ENCODE data around the gene MDM2.

Gene MDM2

GRCh38 chr12:68883151-68883550 lies 75.2 kb downstream of the MDM2 start:
- H3K27ac ChIP-seq: no peak overlapping the region
- 0 out of 22 replicates have a peak overlapping the region, but pooled peaks of 1 of the 11 experiments have one; percentile 5 for H3K9ac ChIP-seq
- peaks cover 0 to 43% (median 0%) of the 10 kb centered on the region in 11 experiments; a peak in 3 of 22 replicates for H4K20me1 ChIP-seq
- no peaks in the 10 kb centered on the region for H3K27me3 ChIP-seq
- peaks cover 8 to 51% (median 33%) of the 10 kb centered on the region in 10 experiments; a peak in 17 of 20 replicates for H3K4me1 ChIP-seq
- peak overlapping the region in 7 of 11 experiments; percentile 28 to 70 (median 56); a peak in 13 of 22 replicates for H3K4me2 ChIP-seq
- peaks cover 0 to 72% (median 0%) of the 10 kb centered on the region in 11 experiments; a peak in 5 of 22 replicates for H3K36me3 ChIP-seq
- H3K4me3 ChIP-seq: no peak overlapping the region
- TF ChIP-seq Cebpa-rat (IDR thresholded peaks at IDR 0.05): no peak
- peaks cover 9 to 24% (median 15%) of the 10 kb centered on the region in 11 experiments for H3K9me3 ChIP-seq (replicated peaks in 1 of 11)

DNA sequence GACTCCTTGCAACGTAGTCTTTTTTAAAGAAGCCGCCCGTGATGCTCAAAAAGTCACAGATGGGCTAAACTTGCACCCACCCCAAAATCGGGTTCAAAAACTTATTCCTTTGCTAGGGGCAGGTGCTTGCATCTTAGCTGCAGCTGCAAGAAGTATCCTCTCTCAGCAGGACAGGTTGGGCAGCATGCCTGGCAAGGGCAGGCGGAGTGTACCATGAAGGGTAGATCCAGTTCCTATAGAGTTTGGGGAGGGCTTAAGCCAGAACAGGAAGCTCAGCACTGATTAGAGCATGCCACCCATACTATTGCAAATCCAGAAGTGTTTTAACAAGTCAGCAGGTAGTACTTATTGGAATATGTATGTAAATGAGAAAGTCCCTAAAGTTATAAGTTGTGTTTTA lies 76.3 kb downstream of the MDM2 start:
- Histone ChIP-seq H3K4me2 (peak overlapping the region in 1 of 11 experiments; percentile 67; a peak in 2 of 22 replicates), H3K27ac (no peak overlapping the region), H3K9ac (no peak overlapping the region), H3K9me3 (replicated peaks in 1 of 11) (peaks cover 0 to 13% (median 4%) of the 10 kb centered on the region in 11 experiments; a peak in 12 of 22 replicates), H3K4me1 (peaks cover 8 to 51% (median 33%) of the 10 kb centered on the region in 10 experiments; a peak in 17 of 20 replicates), H4K20me1 (peaks cover 0 to 53% (median 0%) of the 10 kb centered on the region in 11 experiments; a peak in 3 of 22 replicates), H3K27me3 (no peaks in the 10 kb centered on the region), H3K36me3 (peaks cover 0 to 61% (median 0%) of the 10 kb centered on the region in 11 experiments; a peak in 4 of 22 replicates), H3K4me3 (no peak overlapping the region)
- TF ChIP-seq Cebpa-rat (IDR thresholded peaks at IDR 0.05): no peak

- Histone ChIP-seq H3K36me3 (peaks cover 0 to 50% (median 0%) of the 10 kb centered on the region in 11 experiments; a peak in 4 of 22 replicates), H3K9me3 (replicated peaks in 1 of 11) (peaks cover 0 to 8% (median 3%) of the 10 kb centered on the region in 11 experiments; a peak in 5 of 22 replicates), H4K20me1 (peaks cover 0 to 57% (median 0%) of the 10 kb centered on the region in 11 experiments; a peak in 3 of 22 replicates), H3K4me1 (peaks cover 17 to 62% (median 43%) of the 10 kb centered on the region in 10 experiments), H3K4me2 (peak overlapping the region; percentile 40 to 77 (median 58)), H3K27ac (peak overlapping the region in 9 of 11 experiments; percentile 33 to 71 (median 49); a peak in 16 of 22 replicates), H3K27me3 (no peaks in the 10 kb centered on the region), H3K4me3 (no peak overlapping the region), H3K9ac (peak overlapping the region in 4 of 11 experiments; percentile 9 to 60 (median 25); a peak in 5 of 22 replicates)
- no peak for TF ChIP-seq Cebpa-rat (IDR thresholded peaks at IDR 0.05)
These were observed 77.4 kb downstream of the MDM2 start for GRCh38 chr12:68885381-68885780.

DNA sequence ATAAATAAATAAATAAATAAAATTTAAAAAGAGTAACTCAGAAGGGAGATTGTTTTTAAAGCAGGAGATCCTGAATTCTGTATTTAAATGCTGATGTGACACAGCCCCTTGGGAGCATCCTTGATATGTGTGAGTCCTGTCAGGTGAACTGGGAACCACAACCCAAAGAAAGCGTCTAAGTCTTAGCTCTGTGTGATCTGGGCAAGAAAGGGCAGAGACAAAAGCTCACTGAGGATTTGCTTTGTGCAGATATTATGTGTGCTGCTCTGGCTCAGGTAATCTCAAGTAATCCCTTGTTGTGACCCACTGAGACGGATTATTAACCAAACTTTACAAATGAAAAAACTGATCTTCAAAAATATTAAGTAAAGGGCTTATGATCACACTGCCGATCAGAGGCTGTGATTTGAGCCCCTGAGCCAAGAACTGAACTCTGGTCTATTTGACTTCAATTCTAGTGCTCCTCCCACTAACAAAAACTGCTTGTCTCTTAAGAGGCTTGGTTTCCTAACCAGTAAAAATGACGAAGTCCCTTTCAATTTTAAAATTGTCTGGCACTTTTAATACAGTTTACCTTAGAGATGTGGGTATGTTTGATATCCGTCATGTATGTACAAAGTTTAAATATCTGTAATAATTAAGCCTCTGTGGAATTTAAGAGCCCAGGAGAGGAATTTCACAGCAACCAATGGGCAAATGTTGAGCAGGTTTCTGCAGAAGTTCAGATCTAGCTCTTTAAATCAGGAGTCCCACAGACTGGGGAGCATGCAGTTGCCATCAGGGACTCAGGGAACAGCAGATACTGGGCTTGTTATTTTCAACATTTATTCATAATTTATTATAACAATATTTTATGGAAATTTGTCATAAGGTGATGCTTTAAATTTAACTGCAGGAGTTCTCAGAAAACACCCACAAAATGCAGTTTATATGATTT lies 78.9 kb downstream of the MDM2 start:
- Histone ChIP-seq H3K9me3 (replicated peaks in 1 of 11) (peaks cover 0 to 8% (median 3%) of the 10 kb centered on the region in 11 experiments; a peak in 5 of 22 replicates), H3K36me3 (peaks cover 0 to 39% (median 0%) of the 10 kb centered on the region in 11 experiments; a peak in 4 of 22 replicates), H3K4me3 (no peak overlapping the region), H3K27ac (no peak overlapping the region), H3K27me3 (no peaks in the 10 kb centered on the region), H3K4me2 (peak overlapping the region in 5 of 11 experiments; percentile 6 to 77 (median 67); a peak in 8 of 22 replicates), H3K9ac (no peak overlapping the region), H4K20me1 (peaks cover 0 to 67% (median 0%) of the 10 kb centered on the region in 11 experiments; a peak in 3 of 22 replicates), H3K4me1 (peaks cover 24 to 73% (median 52%) of the 10 kb centered on the region in 10 experiments)
- TF ChIP-seq Cebpa-rat (IDR thresholded peaks at IDR 0.05): no peak

- no peak overlapping the region for H3K27ac ChIP-seq
These were observed 79.7 kb downstream of the MDM2 start for GRCh38 chr12:68887641-68888040.

GRCh38 chr12:68888243-68888642 lies 80.3 kb downstream of the MDM2 start:
- H3K9me3 ChIP-seq (replicated peaks in 1 of 11): peaks cover 0 to 5% (median 0%) of the 10 kb centered on the region in 11 experiments; a peak in 2 of 22 replicates
- no peak for TF ChIP-seq Cebpa-rat (IDR thresholded peaks at IDR 0.05)
- H3K9ac ChIP-seq: no peak overlapping the region
- no peak overlapping the region for H3K4me2 ChIP-seq
- H3K27ac ChIP-seq: no peak overlapping the region
- H4K20me1 ChIP-seq: peaks cover 0 to 79% (median 0%) of the 10 kb centered on the region in 11 experiments; a peak in 3 of 22 replicates
- no peaks in the 10 kb centered on the region for H3K27me3 ChIP-seq
- no peak overlapping the region for H3K4me3 ChIP-seq
- peaks cover 0 to 31% (median 0%) of the 10 kb centered on the region in 11 experiments; a peak in 4 of 22 replicates for H3K36me3 ChIP-seq
- H3K4me1 ChIP-seq: peaks cover 24 to 71% (median 48%) of the 10 kb centered on the region in 10 experiments

More at GRCh38 chr12:68887641-68888040, 79.7 kb downstream of the MDM2 start:
- H4K20me1 ChIP-seq: peaks cover 0 to 74% (median 0%) of the 10 kb centered on the region in 11 experiments; a peak in 3 of 22 replicates
- TF ChIP-seq Cebpa-rat (IDR thresholded peaks at IDR 0.05): no peak
- H3K9ac ChIP-seq: no peak overlapping the region
- peaks cover 0 to 37% (median 0%) of the 10 kb centered on the region in 11 experiments; a peak in 4 of 22 replicates for H3K36me3 ChIP-seq
- peaks cover 24 to 75% (median 53%) of the 10 kb centered on the region in 10 experiments for H3K4me1 ChIP-seq
- no peak overlapping the region for H3K4me3 ChIP-seq
- H3K4me2 ChIP-seq: 0 out of 22 replicates have a peak overlapping the region, but pooled peaks of 1 of the 11 experiments have one; percentile 67
- no peaks in the 10 kb centered on the region for H3K27me3 ChIP-seq
- H3K9me3 ChIP-seq (replicated peaks in 1 of 11): peaks cover 0 to 3% (median 0%) of the 10 kb centered on the region in 11 experiments; a peak in 2 of 22 replicates

DNA sequence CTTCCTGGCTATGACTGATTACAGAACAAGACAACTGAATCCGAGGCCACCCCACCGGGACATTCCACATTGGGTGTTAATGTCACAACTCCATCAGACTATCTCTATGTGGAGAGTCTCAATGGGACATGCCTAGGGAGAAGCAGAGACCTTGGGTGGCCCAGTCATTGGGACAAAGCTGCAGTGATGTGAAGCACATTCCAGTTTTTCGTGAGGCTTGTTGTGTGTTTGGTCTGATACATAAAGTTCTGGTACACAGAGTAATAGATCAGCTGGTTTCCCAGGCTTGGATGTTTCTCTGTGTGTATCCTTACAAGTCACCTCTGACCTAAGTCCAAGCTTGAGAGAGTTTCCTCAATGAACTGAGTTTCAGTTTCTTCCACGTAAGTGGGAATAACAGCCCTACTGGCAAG lies 82.7 kb downstream of the MDM2 start:
- H3K9ac ChIP-seq: no peak overlapping the region
- peaks cover 0 to 29% (median 17%) of the 10 kb centered on the region in 11 experiments; a peak in 14 of 22 replicates for H3K9me3 ChIP-seq (replicated peaks in 1 of 11)
- peak overlapping the region in 10 of 11 experiments; percentile 2 to 64 (median 51); a peak in 13 of 22 replicates for H3K4me2 ChIP-seq
- H3K36me3 ChIP-seq: peaks cover 0 to 35% (median 0%) of the 10 kb centered on the region in 11 experiments; a peak in 4 of 22 replicates
- TF ChIP-seq Cebpa-rat (IDR thresholded peaks at IDR 0.05): no peak
- peaks cover 19 to 69% (median 41%) of the 10 kb centered on the region in 10 experiments for H3K4me1 ChIP-seq
- H4K20me1 ChIP-seq: peaks cover 0 to 91% (median 0%) of the 10 kb centered on the region in 11 experiments; a peak in 3 of 22 replicates
- H3K27me3 ChIP-seq: no peaks in the 10 kb centered on the region
- H3K27ac ChIP-seq: peak overlapping the region in 1 of 11 experiments; percentile 41; a peak in 3 of 22 replicates
- no peak overlapping the region for H3K4me3 ChIP-seq

DNA sequence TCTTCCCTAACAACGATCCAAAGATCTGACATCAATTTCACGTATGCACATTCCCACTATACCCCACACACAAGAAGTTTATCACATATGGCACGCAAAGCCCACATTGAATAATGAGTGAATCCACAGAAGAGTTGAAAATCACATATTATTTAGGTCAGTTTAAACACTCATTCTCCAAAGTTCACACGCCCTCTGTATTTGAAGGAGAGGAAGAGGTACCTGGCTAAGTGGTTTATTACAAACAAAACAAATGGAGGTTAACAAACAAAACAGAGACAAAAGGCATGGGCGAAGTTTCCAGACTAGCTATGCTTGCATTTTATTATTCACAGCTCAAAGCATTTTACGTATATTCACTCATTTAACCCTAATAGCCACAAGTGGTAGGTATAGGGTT lies 83.2 kb downstream of the MDM2 start:
- no peaks in the 10 kb centered on the region for H3K27me3 ChIP-seq
- no peak overlapping the region for H3K27ac ChIP-seq
- peaks cover 0 to 33% (median 18%) of the 10 kb centered on the region in 11 experiments; a peak in 14 of 22 replicates for H3K9me3 ChIP-seq (replicated peaks in 1 of 11)
- no peak for TF ChIP-seq Cebpa-rat (IDR thresholded peaks at IDR 0.05)
- no peak overlapping the region for H3K9ac ChIP-seq
- H4K20me1 ChIP-seq: peaks cover 0 to 91% (median 0%) of the 10 kb centered on the region in 11 experiments; a peak in 3 of 22 replicates
- peaks cover 20 to 69% (median 41%) of the 10 kb centered on the region in 10 experiments for H3K4me1 ChIP-seq
- peaks cover 0 to 37% (median 0%) of the 10 kb centered on the region in 11 experiments; a peak in 4 of 22 replicates for H3K36me3 ChIP-seq
- H3K4me3 ChIP-seq: no peak overlapping the region
- H3K4me2 ChIP-seq: peak overlapping the region in 5 of 11 experiments; percentile 4 to 58 (median 31); a peak in 1 of 22 replicates
